ENCODE measurements around the gene ANKS1A. TPM values are rescaled to one million over a fixed set of nuclear protein-coding genes. Genes with fewer than 3 reads are reported as not detected.

The ANKS1A gene
- total and polyA plus RNA-seq, 2 of the 4 experiments (the other 2 are of a cell fraction) = 7.2 to 7.5 TPM

DNA sequence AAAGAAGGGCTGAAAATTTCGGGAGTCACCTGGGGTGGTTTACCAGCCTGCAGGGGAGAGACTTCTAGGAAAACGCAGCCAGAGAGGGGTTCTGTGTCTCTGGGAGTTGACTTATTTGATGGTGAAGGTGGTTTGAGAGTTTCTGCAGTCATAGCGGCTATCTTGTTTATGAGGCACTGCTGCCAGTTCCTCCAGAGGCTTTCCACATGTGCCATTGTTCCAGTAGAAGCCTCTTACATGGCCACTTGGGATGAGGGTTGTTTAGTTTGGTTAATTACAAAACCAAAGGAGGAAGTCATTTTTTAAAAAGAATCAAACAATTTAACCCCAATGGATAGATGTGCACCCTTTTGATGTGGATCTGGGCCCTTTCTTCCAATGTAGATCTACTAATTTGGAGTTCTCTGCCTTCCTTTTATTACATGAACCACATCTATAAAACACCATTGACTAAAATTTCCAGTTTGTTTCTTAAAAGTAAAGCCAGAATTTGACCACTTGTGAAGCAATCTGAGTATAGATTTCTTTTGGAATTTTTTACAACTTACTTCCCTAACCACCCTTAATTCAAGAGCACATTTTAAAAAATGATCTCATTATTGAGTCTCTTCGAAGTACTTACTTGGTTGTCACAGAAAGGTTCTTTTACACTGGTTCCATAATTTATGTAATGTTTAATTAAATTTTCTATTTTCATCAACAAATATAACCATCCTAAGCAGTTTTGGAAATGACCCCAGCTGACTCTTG is 154.5 kb downstream of the ANKS1A start:
- H3K9me1 ChIP-seq (ENCODE audit: insufficient read depth, low read length) = peaks cover 16% of the 10 kb centered on the region
- H2BK15ac ChIP-seq (ENCODE audit: low read depth, low read length) = no peak overlapping the region
- H4K20me1 ChIP-seq (ENCODE audit: insufficient read depth, low read length) = no peaks in the 10 kb centered on the region
- intact Hi-C loops (cut with micrococcal nuclease) = no loop called here
- in situ Hi-C loops (cut with MboI; ENCODE audit: low sequenced_read_pairs) = no loop called here
- no peak overlapping the region for H3K56ac ChIP-seq (ENCODE audit: extremely low read depth, insufficient read depth, low read length)
- H3K36me3 ChIP-seq (ENCODE audit: control insufficient read depth, insufficient read depth, low read length) = no peaks in the 10 kb centered on the region
- H3K27ac ChIP-seq (ENCODE audit: insufficient read depth, low read length) = no peak overlapping the region
- H3K27me3 ChIP-seq (ENCODE audit: control insufficient read depth, insufficient read depth, low read length) = no peaks in the 10 kb centered on the region
- POLR2A ChIA-PET (ENCODE audit: unreplicated experiment) = no interaction called here
- 0 out of 2 replicates have a peak, but pooled peaks cover 2% of the 10 kb centered on the region for H3K9me3 ChIP-seq (ENCODE audit: control insufficient read depth, insufficient read depth, low read length)
- dilution Hi-C loops (cut with HindIII; ENCODE audit: low sequenced_read_pairs, unreplicated experiment) = no loop called here
- H3K4ac ChIP-seq (ENCODE audit: low read depth, low read length) = no peak overlapping the region
- H4K91ac ChIP-seq (ENCODE audit: insufficient read depth, low read depth, low read length) = no peak overlapping the region
- no peak overlapping the region for H3K4me3 ChIP-seq (ENCODE audit: insufficient read depth, low read depth, low read length)
- 71% methylated on average over 3 of the region's 4 CpGs; no CpG with 5 or more reads in 1 of the 2 experiments for WGBS, 2 experiments (ENCODE audit: extremely low coverage in 2 of 2, insufficient read length in 1 of 2)
- no peak overlapping the region for H4K8ac ChIP-seq (ENCODE audit: low read depth in 2 of 2, low read length in 2 of 2)
- H3K79me1 ChIP-seq (ENCODE audit: low read depth in 1 of 2, low read length in 2 of 2) = peaks cover 3 to 11% of the 10 kb centered on the region in 2 experiments; a peak in 2 of 4 replicates
- TF ChIP-seq CHD1 (IDR thresholded peaks at IDR 0.05; ENCODE audit: low read depth, low read length) (no peak), SMC3 (IDR thresholded peaks at IDR 0.05; ENCODE audit: low read depth, low read length) (no peak), POLR2A (IDR thresholded peaks at IDR 0.05; ENCODE audit: low read depth, low read length) (no peak), RFX5 (IDR thresholded peaks at IDR 0.05; ENCODE audit: low read depth, low read length) (no peak), MAZ (IDR thresholded peaks at IDR 0.05; ENCODE audit: borderline replicate concordance, low read depth, low read length) (no peak), MAFK (IDR thresholded peaks at IDR 0.05; ENCODE audit: low read depth, low read length) (no peak), CEBPB (IDR thresholded peaks at IDR 0.05; ENCODE audit: low read depth, low read length) (no peak), RAD21 (IDR thresholded peaks at IDR 0.05; ENCODE audit: low read length) (no peak), NFE2L2 (IDR thresholded peaks at IDR 0.05; ENCODE audit: low read depth, low read length) (no peak), RCOR1 (IDR thresholded peaks at IDR 0.05; ENCODE audit: insufficient replicate concordance, low read length) (no peak), FOS (IDR thresholded peaks at IDR 0.05; ENCODE audit: low read depth, low read length) (no peak), MXI1 (IDR thresholded peaks at IDR 0.05; ENCODE audit: borderline replicate concordance, low read depth, low read length) (no peak)
- TF ChIP-seq, protein P1, sequence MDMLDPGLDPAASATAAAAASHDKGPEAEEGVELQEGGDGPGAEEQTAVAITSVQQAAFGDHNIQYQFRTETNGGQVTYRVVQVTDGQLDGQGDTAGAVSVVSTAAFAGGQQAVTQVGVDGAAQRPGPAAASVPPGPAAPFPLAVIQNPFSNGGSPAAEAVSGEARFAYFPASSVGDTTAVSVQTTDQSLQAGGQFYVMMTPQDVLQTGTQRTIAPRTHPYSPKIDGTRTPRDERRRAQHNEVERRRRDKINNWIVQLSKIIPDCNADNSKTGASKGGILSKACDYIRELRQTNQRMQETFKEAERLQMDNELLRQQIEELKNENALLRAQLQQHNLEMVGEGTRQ (IDR thresholded peaks at IDR 0.05; ENCODE audit: low read depth, low read length) = no peak
- TF ChIP-seq, protein P2, sequence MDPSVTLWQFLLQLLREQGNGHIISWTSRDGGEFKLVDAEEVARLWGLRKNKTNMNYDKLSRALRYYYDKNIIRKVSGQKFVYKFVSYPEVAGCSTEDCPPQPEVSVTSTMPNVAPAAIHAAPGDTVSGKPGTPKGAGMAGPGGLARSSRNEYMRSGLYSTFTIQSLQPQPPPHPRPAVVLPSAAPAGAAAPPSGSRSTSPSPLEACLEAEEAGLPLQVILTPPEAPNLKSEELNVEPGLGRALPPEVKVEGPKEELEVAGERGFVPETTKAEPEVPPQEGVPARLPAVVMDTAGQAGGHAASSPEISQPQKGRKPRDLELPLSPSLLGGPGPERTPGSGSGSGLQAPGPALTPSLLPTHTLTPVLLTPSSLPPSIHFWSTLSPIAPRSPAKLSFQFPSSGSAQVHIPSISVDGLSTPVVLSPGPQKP (IDR thresholded peaks at IDR 0.05; ENCODE audit: borderline replicate concordance, low read depth, low read length) = no peak
- H3K4me1 ChIP-seq (ENCODE audit: control insufficient read depth, insufficient read depth, low read length) = peaks cover 24% of the 10 kb centered on the region
- CTCF ChIA-PET = no interaction called here
- ATAC-seq (ENCODE audit: low read depth) = no peak
- no TSS peak for BruUV-seq (replicated peaks)
- H3K4me2 ChIP-seq (ENCODE audit: low read depth, low read length) = no peak overlapping the region
- H2AK5ac ChIP-seq (ENCODE audit: low read depth, low read length) = no peak overlapping the region
- no peak overlapping the region for H3K23ac ChIP-seq (ENCODE audit: low read depth, low read length)
- no peak for DNase-seq
- no peak overlapping the region for H3K18ac ChIP-seq (ENCODE audit: low read depth, low read length)
- H2BK120ac ChIP-seq (ENCODE audit: low read depth, low read length) = no peak overlapping the region
- no peak overlapping the region for H3K9ac ChIP-seq (ENCODE audit: low read depth, low read length)
- no peak overlapping the region for H2AFZ ChIP-seq (replicated peaks; ENCODE audit: low read length, poor library complexity)
- no peak overlapping the region for H3K14ac ChIP-seq (replicated peaks; ENCODE audit: low read depth, low read length)
- no peak overlapping the region for H2BK20ac ChIP-seq (ENCODE audit: low read depth, low read length)
- no peak overlapping the region for H2BK5ac ChIP-seq (ENCODE audit: low read depth, low read length, poor library complexity, severe bottlenecking)
- H4K5ac ChIP-seq (ENCODE audit: low read depth, low read length) = no peak overlapping the region
- no peak overlapping the region for H2AK9ac ChIP-seq (replicated peaks; ENCODE audit: low read depth, low read length, poor library complexity)

Measured in IMR-90 (cell line).